ENCODE data around the gene GLT8D1. TPM values are rescaled to one million over a fixed set of nuclear protein-coding genes. Genes with fewer than 3 reads are reported as not detected.

GLT8D1 gene
- total RNA-seq, 1 experiment from 2014 or later, result 42.1 TPM

DNA sequence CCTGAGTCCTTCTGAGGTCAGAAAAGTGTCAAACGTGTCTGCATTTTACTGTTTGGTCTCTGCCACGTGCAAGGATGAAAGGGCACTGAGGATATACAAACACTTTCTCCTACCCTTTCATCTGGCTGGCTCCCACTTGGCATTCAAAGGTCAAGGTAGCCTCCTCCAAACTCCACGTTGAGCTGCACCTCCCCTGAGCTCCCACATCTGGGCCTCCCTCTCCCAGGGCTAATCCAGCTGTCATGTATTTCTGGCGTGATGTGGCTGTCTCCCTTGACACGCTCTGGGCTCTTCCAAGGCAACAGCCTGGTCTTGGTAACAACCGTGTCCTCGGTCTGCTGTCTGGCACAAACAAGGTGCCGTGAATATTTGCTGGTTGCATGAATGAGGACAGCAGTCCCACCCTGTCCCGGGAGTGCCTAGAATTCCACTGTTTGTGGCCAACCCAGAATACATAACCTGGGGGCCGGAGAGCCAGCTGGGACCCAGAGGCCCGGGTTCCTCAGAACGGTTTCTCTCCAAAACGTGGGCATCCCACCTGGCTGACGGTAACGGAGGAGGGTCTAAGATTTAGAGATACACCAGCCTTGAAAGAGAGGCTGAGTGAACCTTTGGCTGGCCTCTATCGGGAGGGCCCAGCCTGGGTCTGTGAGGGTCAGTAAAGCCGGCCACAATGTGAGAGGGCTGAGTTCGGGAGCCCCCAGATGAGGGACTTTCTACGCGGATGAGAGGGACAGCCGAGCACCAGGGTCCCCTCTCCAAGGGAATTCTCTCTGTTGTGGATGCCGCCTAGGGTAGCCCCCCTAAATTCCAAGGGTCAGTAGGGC lies 767 bp downstream of the GLT8D1 start:
- H3K79me2 ChIP-seq (ENCODE audit: insufficient read depth, low read length), result peaks cover 61% of the 10 kb centered on the region
- H3K9ac ChIP-seq (ENCODE audit: low read length), result peak overlapping the region; percentile 91
- no peaks in the 10 kb centered on the region for H3K9me3 ChIP-seq (ENCODE audit: control insufficient read depth in 1 of 2, insufficient read depth in 1 of 2, low read depth in 1 of 2, low read length in 2 of 2)
- no peak for TF ChIP-seq CEBPB (IDR thresholded peaks at IDR 0.05; ENCODE audit: low read depth)
- TF ChIP-seq CBX3 (IDR thresholded peaks at IDR 0.05; ENCODE audit: low read depth), result no peak
- peak; percentile 29; the same call in 1 of the 2 replicates for TF ChIP-seq MAX (IDR thresholded peaks at IDR 0.05)
- TF ChIP-seq SIN3A (IDR thresholded peaks at IDR 0.05; ENCODE audit: low read depth), result no peak
- no peak for TF ChIP-seq FOSL1 (IDR thresholded peaks at IDR 0.05; ENCODE audit: low read depth)
- peak overlapping the region; percentile 99 for H3K4me2 ChIP-seq (ENCODE audit: low read length)
- no peaks in the 10 kb centered on the region for H3K9me2 ChIP-seq (ENCODE audit: insufficient read depth)
- DNase-seq (ENCODE audit: low read depth, low spot score) (no peak), ATAC-seq (peak; percentile 8)
- H3K27ac ChIP-seq (ENCODE audit: low read depth, low read length), result peak overlapping the region; percentile 96
- peaks cover 10% of the 10 kb centered on the region in 2 experiments; a peak in 3 of 4 replicates for H3K36me3 ChIP-seq (ENCODE audit: control insufficient read depth in 1 of 2, insufficient read depth in 2 of 2, low read length in 2 of 2)
- peak overlapping the region; percentile 45 for H2AFZ ChIP-seq (ENCODE audit: low read depth, low read length, poor library complexity, severe bottlenecking)
- POLR2A ChIA-PET, result interaction anchor here (0.6 to 1.0 kb wide), 2 partner anchors 15 to 236 kb away, joined by 3 to 4 read pairs; no protein-coding TSS in a partner anchor
- BruUV-seq (replicated peaks), result TSS peak; percentile 58
- CTCF ChIA-PET, result no interaction called here
- H3K27me3 ChIP-seq (ENCODE audit: insufficient read depth, low read length), result no peaks in the 10 kb centered on the region
- no peaks in the 10 kb centered on the region for H4K20me1 ChIP-seq (ENCODE audit: insufficient read depth)
- RAD21 ChIA-PET (ENCODE audit: low non-redundant PET in 1 of 2, low total read pairs in 2 of 2, uncharacterized antibody in 2 of 2, unreplicated experiment in 2 of 2), result no interaction called here
- intact Hi-C loops (cut with micrococcal nuclease), result no loop called here
- peaks cover 10 to 12% of the 10 kb centered on the region in 2 experiments; a peak in 3 of 4 replicates for H3K4me1 ChIP-seq (ENCODE audit: control insufficient read depth in 1 of 2, insufficient read depth in 2 of 2, low read length in 2 of 2)
- H3K4me3 ChIP-seq (replicated peaks in 1 of 2; ENCODE audit: low read depth in 1 of 2, low read length in 2 of 2), result peak overlapping the region; percentile 94 to 96

DNA sequence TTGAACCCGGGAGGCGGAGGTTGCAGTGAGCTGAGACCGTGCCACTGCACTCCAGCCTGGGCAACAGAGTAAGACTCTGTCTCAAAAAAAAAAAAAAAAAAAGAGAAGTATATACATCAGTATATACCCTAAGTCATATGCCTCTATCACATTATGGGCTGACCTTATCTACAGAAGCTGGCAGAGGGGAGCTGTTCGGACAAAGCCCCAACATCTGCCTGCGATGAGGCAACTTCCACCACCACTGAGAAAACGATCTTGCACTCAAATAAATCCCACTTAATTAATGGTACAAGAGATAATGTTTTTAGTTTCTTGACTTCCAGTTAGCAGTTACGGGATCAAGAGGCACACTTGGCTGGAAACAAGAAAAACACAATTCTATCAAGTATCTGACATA lies 2.2 kb downstream of the GLT8D1 start:
- TF ChIP-seq EZH2 (IDR thresholded peaks at IDR 0.05), result no peak
- TF ChIP-seq SIN3A (IDR thresholded peaks at IDR 0.05; ENCODE audit: low read depth), result no peak
- TF ChIP-seq ELF1 (IDR thresholded peaks at IDR 0.05; ENCODE audit: borderline replicate concordance, low read depth), result no peak
- TF ChIP-seq JUND (IDR thresholded peaks at IDR 0.05), result no peak
- no peak for TF ChIP-seq MAX (IDR thresholded peaks at IDR 0.05)
- no peak for TF ChIP-seq CEBPB (IDR thresholded peaks at IDR 0.05; ENCODE audit: low read depth)
- TF ChIP-seq, protein P1, sequence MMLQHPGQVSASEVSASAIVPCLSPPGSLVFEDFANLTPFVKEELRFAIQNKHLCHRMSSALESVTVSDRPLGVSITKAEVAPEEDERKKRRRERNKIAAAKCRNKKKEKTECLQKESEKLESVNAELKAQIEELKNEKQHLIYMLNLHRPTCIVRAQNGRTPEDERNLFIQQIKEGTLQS (IDR thresholded peaks at IDR 0.05), result no peak
- TF ChIP-seq SRF (IDR thresholded peaks at IDR 0.05; ENCODE audit: low read depth), result no peak
- TF ChIP-seq ZFX (IDR thresholded peaks at IDR 0.05), result no peak
- no peak for TF ChIP-seq TCF7L2 (IDR thresholded peaks at IDR 0.05; ENCODE audit: borderline replicate concordance, extremely low read depth, insufficient read depth, insufficient read length)
- no peak for TF ChIP-seq EZH2phosphoT487 (IDR thresholded peaks at IDR 0.05; ENCODE audit: borderline replicate concordance)
- RAD21 ChIA-PET (ENCODE audit: low non-redundant PET in 1 of 2, low total read pairs in 2 of 2, uncharacterized antibody in 2 of 2, unreplicated experiment in 2 of 2), result no interaction called here
- H3K4me3 ChIP-seq (replicated peaks in 1 of 2; ENCODE audit: low read depth in 1 of 2, low read length in 2 of 2), result no peak overlapping the region

More for the DNA sequence above, 2.2 kb downstream of the GLT8D1 start:
- Histone ChIP-seq H3K27ac (ENCODE audit: low read depth, low read length) (no peak overlapping the region), H3K9me3 (ENCODE audit: control insufficient read depth in 1 of 2, insufficient read depth in 1 of 2, low read depth in 1 of 2, low read length in 2 of 2) (no peaks in the 10 kb centered on the region), H2AFZ (ENCODE audit: low read depth, low read length, poor library complexity, severe bottlenecking) (no peak overlapping the region), H3K9me2 (ENCODE audit: insufficient read depth) (no peaks in the 10 kb centered on the region), H3K4me1 (ENCODE audit: control insufficient read depth in 1 of 2, insufficient read depth in 2 of 2, low read length in 2 of 2) (peaks cover 10 to 12% of the 10 kb centered on the region in 2 experiments; a peak in 3 of 4 replicates), H3K9ac (ENCODE audit: low read length) (no peak overlapping the region), H4K20me1 (ENCODE audit: insufficient read depth) (no peaks in the 10 kb centered on the region), H3K27me3 (ENCODE audit: insufficient read depth, low read length) (no peaks in the 10 kb centered on the region), H3K36me3 (ENCODE audit: control insufficient read depth in 1 of 2, insufficient read depth in 2 of 2, low read length in 2 of 2) (peaks cover 3 to 10% of the 10 kb centered on the region in 2 experiments; a peak in 2 of 4 replicates), H3K79me2 (ENCODE audit: insufficient read depth, low read length) (peaks cover 57% of the 10 kb centered on the region), H3K4me2 (ENCODE audit: low read length) (no peak overlapping the region)
- POLR2A ChIA-PET, result no interaction called here
- DNase-seq (ENCODE audit: low read depth, low spot score), result no peak
- no peak for ATAC-seq
- no TSS peak for BruUV-seq (replicated peaks)
- CTCF ChIA-PET, result no interaction called here
- intact Hi-C loops (cut with micrococcal nuclease), result no loop called here
